Mucosa of rectum (tissue), 2 donors: Measurements from ENCODE around the gene PAX8.
A peak's percentile ranks its signal among the peaks of the same experiment; 100 is the strongest.

Source experiments
- H3K27ac ChIP-seq, 2 donors: one replicate each; pipeline ENCODE4 v1.7.0; 2013; ENCODE audit warnings: inconsistent platforms in 2 of 2, low read depth in 2 of 2, low read length in 2 of 2
- H3K27me3 ChIP-seq, 2 donors: one replicate each; pipeline ENCODE4 v1.7.0; 2013; ENCODE audit warnings: low read length in 2 of 2; ENCODE audit not compliant: control insufficient read depth in 2 of 2, insufficient read depth in 2 of 2
- H3K36me3 ChIP-seq, 2 donors: one replicate each; pipeline ENCODE4 v1.7.0; 2013; ENCODE audit warnings: low read length in 2 of 2; ENCODE audit not compliant: control insufficient read depth in 2 of 2, insufficient read depth in 2 of 2
- H3K4me1 ChIP-seq, 2 donors: one replicate each; pipeline ENCODE4 v1.7.0; 2013; ENCODE audit warnings: low read length in 2 of 2, mild to moderate bottlenecking in 1 of 2; ENCODE audit not compliant: control insufficient read depth in 2 of 2, insufficient read depth in 2 of 2
- H3K4me3 ChIP-seq, 2 donors: one replicate each; pipeline ENCODE4 v1.7.0; 2013; ENCODE audit warnings: low read length in 2 of 2
- H3K9ac ChIP-seq, 2 donors: one replicate each; pipeline ENCODE4 v1.7.0; 2013; ENCODE audit warnings: low read length in 2 of 2, low read depth in 1 of 2, mild to moderate bottlenecking in 1 of 2
- H3K9me3 ChIP-seq, 2 donors: one replicate each; pipeline ENCODE4 v1.7.0; 2013; ENCODE audit warnings: low read length in 2 of 2; ENCODE audit not compliant: control insufficient read depth in 2 of 2
- donor health status: healthy.
- donor health status: Normal muscosa, but diverticular disease.

Gene PAX8

DNA sequence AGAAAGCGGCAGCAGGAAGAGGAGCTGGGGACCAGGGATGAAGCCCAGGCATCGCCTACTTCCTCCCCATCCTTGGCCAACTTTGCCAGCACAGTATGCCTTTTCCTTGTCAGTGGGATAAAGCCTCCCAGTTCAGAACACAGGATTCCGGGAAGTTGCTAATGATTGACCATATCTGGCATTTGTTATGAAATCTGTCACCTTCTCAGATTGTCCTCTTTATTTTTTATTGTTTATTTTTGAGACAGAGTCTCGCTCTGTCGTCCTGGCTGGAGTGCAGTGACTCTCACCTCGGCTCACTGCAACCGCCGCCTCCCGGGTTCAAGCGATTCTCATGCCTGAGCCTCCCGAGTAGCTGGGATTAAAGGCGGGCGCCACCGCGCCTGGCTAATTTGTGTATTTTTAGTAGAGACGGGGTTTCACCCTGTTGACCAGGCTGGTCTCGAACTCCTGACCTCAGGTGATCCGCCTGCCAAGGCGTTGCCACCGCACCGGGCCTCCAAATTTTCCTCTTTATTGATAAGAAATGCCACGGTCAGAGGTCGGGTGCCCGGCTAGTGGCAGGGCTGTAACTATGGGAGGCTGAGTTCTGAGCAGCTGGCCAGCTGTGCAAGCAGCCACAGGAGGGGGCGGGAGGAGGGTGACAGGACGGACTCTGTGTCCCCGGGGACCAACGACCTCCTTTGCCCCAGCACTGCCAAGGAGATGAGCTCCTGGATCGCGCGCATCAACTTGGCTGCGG, 80.5 kb downstream of the PAX8 start:
- peaks cover 8 to 13% of the 10 kb centered on the region in 2 donors for H3K4me1 ChIP-seq
- peak overlapping the region; percentile 72 to 95 for H3K9ac ChIP-seq
- peak overlapping the region; percentile 93 to 96 for H3K27ac ChIP-seq
- peak overlapping the region; percentile 75 to 86 for H3K4me3 ChIP-seq
- H3K9me3 ChIP-seq = no peaks in the 10 kb centered on the region
- no peaks in the 10 kb centered on the region for H3K27me3 ChIP-seq
- peaks cover 35 to 68% of the 10 kb centered on the region in 2 donors for H3K36me3 ChIP-seq

GRCh38 chr2:113197347-113198047, 81.2 kb downstream of the PAX8 start:
- Histone ChIP-seq H3K27me3 (no peaks in the 10 kb centered on the region), H3K9me3 (no peaks in the 10 kb centered on the region), H3K4me3 (no peak overlapping the region), H3K9ac (no peak overlapping the region), H3K27ac (no peak overlapping the region), H3K36me3 (peaks cover 42 to 69% of the 10 kb centered on the region in 2 donors), H3K4me1 (peaks cover 8 to 13% of the 10 kb centered on the region in 2 donors)

DNA sequence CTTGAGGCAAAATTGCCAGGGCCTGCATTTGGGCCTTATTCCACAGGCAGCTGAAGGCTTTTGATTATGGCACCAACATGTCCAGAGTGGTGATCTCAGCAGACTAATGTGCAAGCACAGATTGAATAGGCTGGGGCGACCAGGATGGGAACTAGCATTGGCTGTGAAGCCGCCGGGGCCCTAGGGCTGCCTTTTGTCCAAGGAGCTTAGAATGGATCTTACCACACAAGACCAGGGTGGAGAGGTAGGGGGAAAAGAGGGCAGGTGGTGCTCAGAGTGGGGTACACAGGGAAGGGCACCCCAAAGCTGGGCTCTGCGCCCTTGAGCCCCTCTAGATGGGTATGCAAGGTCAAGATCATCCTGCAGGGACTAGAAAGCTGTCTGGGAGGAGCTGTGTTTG, 81.9 kb downstream of the PAX8 start:
- no peak overlapping the region for H3K4me3 ChIP-seq
- no peaks in the 10 kb centered on the region for H3K27me3 ChIP-seq
- H3K36me3 ChIP-seq = peaks cover 45 to 67% of the 10 kb centered on the region in 2 donors
- H3K9me3 ChIP-seq = no peaks in the 10 kb centered on the region
- no peak overlapping the region for H3K9ac ChIP-seq
- H3K27ac ChIP-seq = no peak overlapping the region
- H3K4me1 ChIP-seq = peaks cover 8 to 13% of the 10 kb centered on the region in 2 donors

GRCh38 chr2:113195923-113196501, 82.7 kb downstream of the PAX8 start:
- Histone ChIP-seq H3K4me1 (peaks cover 8 to 13% of the 10 kb centered on the region in 2 donors), H3K4me3 (no peak overlapping the region), H3K27me3 (no peaks in the 10 kb centered on the region), H3K36me3 (peaks cover 41 to 59% of the 10 kb centered on the region in 2 donors), H3K9me3 (no peaks in the 10 kb centered on the region), H3K27ac (no peak overlapping the region), H3K9ac (no peak overlapping the region)

- no peak overlapping the region for H3K27ac ChIP-seq
- no peaks in the 10 kb centered on the region for H3K9me3 ChIP-seq
- no peak overlapping the region for H3K4me3 ChIP-seq
- H3K4me1 ChIP-seq = no peaks in the 10 kb centered on the region
- peaks cover 32 to 50% of the 10 kb centered on the region in 2 donors for H3K36me3 ChIP-seq
- H3K27me3 ChIP-seq = no peaks in the 10 kb centered on the region
- H3K9ac ChIP-seq = no peak overlapping the region
These were observed 86.1 kb downstream of the PAX8 start for GRCh38 chr2:113192459-113193100.

DNA sequence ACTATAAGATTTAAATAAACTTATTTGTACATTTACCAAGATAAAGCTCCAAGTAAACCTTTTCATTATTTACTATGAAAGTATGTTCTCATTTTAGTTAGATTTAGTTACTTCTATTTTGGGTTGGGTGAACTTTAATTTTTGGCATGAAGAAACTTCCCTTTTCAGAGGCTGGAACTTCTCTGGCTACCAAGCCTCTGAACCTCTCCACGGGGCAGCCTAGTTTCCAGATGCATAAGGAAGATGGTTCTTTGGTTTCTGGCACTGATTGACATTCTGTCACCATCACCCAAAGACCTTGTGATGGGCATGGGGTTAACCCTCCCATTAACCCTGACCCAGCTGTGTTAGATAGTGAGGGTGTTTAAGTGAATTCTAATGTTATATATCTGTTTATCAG, 87.8 kb downstream of the PAX8 start:
- Histone ChIP-seq H3K27me3 (no peaks in the 10 kb centered on the region), H3K36me3 (peaks cover 28 to 46% of the 10 kb centered on the region in 2 donors)

GRCh38 chr2:113187771-113188170, 91.0 kb downstream of the PAX8 start:
- H3K27me3 ChIP-seq = no peaks in the 10 kb centered on the region
- peaks cover 4 to 8% of the 10 kb centered on the region in 2 donors for H3K4me1 ChIP-seq
- H3K9ac ChIP-seq = no peak overlapping the region
- no peaks in the 10 kb centered on the region for H3K9me3 ChIP-seq
- H3K36me3 ChIP-seq = peaks cover 10 to 36% of the 10 kb centered on the region in 2 donors
- H3K4me3 ChIP-seq = no peak overlapping the region
- H3K27ac ChIP-seq = no peak overlapping the region

More for the DNA sequence above, 87.8 kb downstream of the PAX8 start:
- H3K9me3 ChIP-seq = no peaks in the 10 kb centered on the region
- H3K4me1 ChIP-seq = no peaks in the 10 kb centered on the region
- H3K27ac ChIP-seq = no peak overlapping the region
- H3K9ac ChIP-seq = no peak overlapping the region
- no peak overlapping the region for H3K4me3 ChIP-seq

- Histone ChIP-seq H3K4me3 (no peak overlapping the region), H3K9ac (no peak overlapping the region), H3K9me3 (no peaks in the 10 kb centered on the region), H3K4me1 (peaks cover 4 to 13% of the 10 kb centered on the region in 2 donors), H3K27me3 (no peaks in the 10 kb centered on the region), H3K36me3 (peaks cover 5 to 33% of the 10 kb centered on the region in 2 donors), H3K27ac (no peak overlapping the region)
These were observed 92.3 kb downstream of the PAX8 start for GRCh38 chr2:113186433-113186796.

- Histone ChIP-seq H3K27me3 (no peaks in the 10 kb centered on the region), H3K36me3 (peaks cover 5 to 33% of the 10 kb centered on the region in 2 donors), H3K4me3 (no peak overlapping the region), H3K4me1 (peaks cover 6 to 17% of the 10 kb centered on the region in 2 donors), H3K9ac (no peak overlapping the region), H3K27ac (no peak overlapping the region), H3K9me3 (no peaks in the 10 kb centered on the region)
These were observed 92.9 kb downstream of the PAX8 start for GRCh38 chr2:113185664-113186432.
